ENCODE data around the gene PPP1R9B. TPM values are rescaled to one million over a fixed set of nuclear protein-coding genes. Genes with fewer than 3 reads are reported as not detected.

PPP1R9B gene
- total RNA-seq, 1 donor from 2014 or later, result 73.6 TPM

DNA sequence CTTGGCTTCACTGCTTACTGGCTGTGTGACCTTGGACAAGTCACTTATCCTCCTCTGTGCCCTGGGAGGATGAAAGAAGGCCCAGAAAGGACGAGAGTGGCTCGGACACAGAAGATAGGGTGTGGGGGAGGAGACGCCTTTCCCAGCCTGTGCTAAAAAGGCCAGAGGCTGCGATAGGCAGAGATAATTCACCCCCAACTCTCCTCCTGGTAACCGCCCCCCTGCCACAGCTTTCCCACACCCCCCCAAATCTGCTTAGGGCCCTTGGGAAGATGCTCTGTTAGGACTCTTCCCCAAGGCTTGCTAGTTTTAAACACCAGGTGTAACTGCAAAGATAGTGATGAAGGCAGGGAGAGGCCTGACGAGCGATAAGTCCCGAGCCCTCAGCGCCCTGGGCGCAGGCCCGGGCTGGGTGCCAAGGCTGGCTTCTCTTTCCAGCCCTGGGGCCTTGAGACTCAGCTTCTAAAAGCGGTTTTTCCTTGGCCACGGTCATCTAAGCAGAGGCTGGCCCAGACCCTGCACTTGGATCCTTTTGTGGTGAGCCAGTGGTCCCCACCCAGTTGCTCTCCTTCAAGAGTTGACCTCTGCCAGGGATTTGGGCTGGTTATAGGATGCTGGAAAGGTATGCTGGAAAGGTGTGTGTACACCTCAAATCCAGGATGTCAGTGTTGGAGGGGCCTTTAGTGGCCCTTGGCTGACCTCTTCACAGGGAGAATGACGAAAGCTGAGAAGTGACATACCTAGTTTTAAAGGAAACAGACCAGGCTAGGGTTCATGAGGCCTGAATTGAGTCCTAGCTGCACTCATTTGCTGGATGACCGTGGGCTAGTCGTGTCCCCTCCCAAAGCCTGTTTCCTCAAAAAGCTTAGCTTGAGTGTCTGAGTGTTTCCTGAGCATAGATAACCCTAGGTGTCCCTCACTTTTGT is 3.4 kb upstream of the PPP1R9B start:
- TF ChIP-seq, protein P1, sequence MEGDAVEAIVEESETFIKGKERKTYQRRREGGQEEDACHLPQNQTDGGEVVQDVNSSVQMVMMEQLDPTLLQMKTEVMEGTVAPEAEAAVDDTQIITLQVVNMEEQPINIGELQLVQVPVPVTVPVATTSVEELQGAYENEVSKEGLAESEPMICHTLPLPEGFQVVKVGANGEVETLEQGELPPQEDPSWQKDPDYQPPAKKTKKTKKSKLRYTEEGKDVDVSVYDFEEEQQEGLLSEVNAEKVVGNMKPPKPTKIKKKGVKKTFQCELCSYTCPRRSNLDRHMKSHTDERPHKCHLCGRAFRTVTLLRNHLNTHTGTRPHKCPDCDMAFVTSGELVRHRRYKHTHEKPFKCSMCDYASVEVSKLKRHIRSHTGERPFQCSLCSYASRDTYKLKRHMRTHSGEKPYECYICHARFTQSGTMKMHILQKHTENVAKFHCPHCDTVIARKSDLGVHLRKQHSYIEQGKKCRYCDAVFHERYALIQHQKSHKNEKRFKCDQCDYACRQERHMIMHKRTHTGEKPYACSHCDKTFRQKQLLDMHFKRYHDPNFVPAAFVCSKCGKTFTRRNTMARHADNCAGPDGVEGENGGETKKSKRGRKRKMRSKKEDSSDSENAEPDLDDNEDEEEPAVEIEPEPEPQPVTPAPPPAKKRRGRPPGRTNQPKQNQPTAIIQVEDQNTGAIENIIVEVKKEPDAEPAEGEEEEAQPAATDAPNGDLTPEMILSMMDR (IDR thresholded peaks at IDR 0.05; ENCODE audit: insufficient read depth, low read depth, low read length), result no peak
- TF ChIP-seq EZH2 (IDR thresholded peaks at IDR 0.05; ENCODE audit: insufficient read depth, low read length), result no peak
- Histone ChIP-seq H3K4me1 (ENCODE audit: insufficient read depth, low read length) (peaks cover 18% of the 10 kb centered on the region), H3K36me3 (ENCODE audit: insufficient read depth, low read length) (no peaks in the 10 kb centered on the region), H3K4me2 (ENCODE audit: low read length) (no peak overlapping the region), H3K79me2 (ENCODE audit: insufficient read depth, low read length) (peaks cover 19% of the 10 kb centered on the region), H3K27ac (ENCODE audit: low read depth, low read length) (no peak overlapping the region), H3K4me3 (ENCODE audit: insufficient read depth, low read depth, low read length) (no peak overlapping the region), H3K9ac (ENCODE audit: low read length) (no peak overlapping the region), H4K20me1 (ENCODE audit: insufficient read depth, low read length) (peaks cover 4% of the 10 kb centered on the region), H3K9me3 (ENCODE audit: insufficient read depth, low read depth, low read length) (no peaks in the 10 kb centered on the region), H3K27me3 (ENCODE audit: insufficient read depth, low read length) (no peaks in the 10 kb centered on the region), H2AFZ (ENCODE audit: low read depth, low read length) (no peak overlapping the region)
- Mint-ChIP-seq H3K4me3 (ENCODE audit: unreplicated experiment) (no peak overlapping the region), H3K27me3 (ENCODE audit: low read depth, unreplicated experiment) (no peaks in the 10 kb centered on the region), H3K9me3 (ENCODE audit: unreplicated experiment) (no peaks in the 10 kb centered on the region), H3K4me1 (ENCODE audit: low read depth, unreplicated experiment) (peaks cover 1% of the 10 kb centered on the region), H3K27ac (ENCODE audit: unreplicated experiment) (no peak overlapping the region), H3K36me3 (ENCODE audit: low read depth, unreplicated experiment) (no peaks in the 10 kb centered on the region)
- no peak for DNase-seq (ENCODE audit: low read depth)
- FAIRE-seq, result no peak

DNA sequence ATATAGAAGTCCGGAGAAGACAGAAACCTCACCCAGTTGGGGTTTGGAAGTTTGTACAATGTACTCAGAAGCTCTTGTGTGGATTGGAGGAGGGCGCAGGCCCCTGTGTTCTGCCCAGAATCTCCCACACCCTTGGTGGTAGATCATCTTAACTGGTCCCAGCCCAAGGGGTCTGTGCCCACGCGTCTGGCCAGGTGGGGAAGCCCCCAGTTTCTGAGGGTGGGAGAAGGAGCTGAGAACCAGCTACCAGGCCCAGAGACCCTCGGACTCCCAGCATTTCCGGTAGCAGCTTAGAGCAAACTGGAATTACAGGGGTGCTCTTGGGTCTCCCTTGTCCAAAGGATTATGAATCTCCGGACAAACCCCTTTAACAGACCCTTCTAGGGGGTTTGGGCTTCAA is 2.3 kb upstream of the PPP1R9B start:
- TF ChIP-seq, protein P1 (IDR thresholded peaks at IDR 0.05; ENCODE audit: insufficient read depth, low read depth, low read length), result no peak
- TF ChIP-seq EZH2 (IDR thresholded peaks at IDR 0.05; ENCODE audit: insufficient read depth, low read length), result no peak
- Histone ChIP-seq H3K9me3 (ENCODE audit: insufficient read depth, low read depth, low read length) (no peaks in the 10 kb centered on the region), H3K27ac (ENCODE audit: low read depth, low read length) (no peak overlapping the region), H3K27me3 (ENCODE audit: insufficient read depth, low read length) (no peaks in the 10 kb centered on the region), H3K79me2 (ENCODE audit: insufficient read depth, low read length) (peaks cover 30% of the 10 kb centered on the region), H2AFZ (ENCODE audit: low read depth, low read length) (no peak overlapping the region), H3K4me2 (ENCODE audit: low read length) (peak overlapping the region; percentile 89), H3K4me3 (ENCODE audit: insufficient read depth, low read depth, low read length) (no peak overlapping the region), H3K4me1 (ENCODE audit: insufficient read depth, low read length) (peaks cover 22% of the 10 kb centered on the region), H4K20me1 (ENCODE audit: insufficient read depth, low read length) (peaks cover 15% of the 10 kb centered on the region), H3K36me3 (ENCODE audit: insufficient read depth, low read length) (no peaks in the 10 kb centered on the region), H3K9ac (ENCODE audit: low read length) (no peak overlapping the region)
- DNase-seq (ENCODE audit: low read depth) (no peak), FAIRE-seq (no peak)
- Mint-ChIP-seq H3K4me1 (ENCODE audit: low read depth, unreplicated experiment) (peaks cover 2% of the 10 kb centered on the region), H3K27ac (ENCODE audit: unreplicated experiment) (peak overlapping the region; percentile 77), H3K27me3 (ENCODE audit: low read depth, unreplicated experiment) (no peaks in the 10 kb centered on the region), H3K4me3 (ENCODE audit: unreplicated experiment) (no peak overlapping the region), H3K36me3 (ENCODE audit: low read depth, unreplicated experiment) (peaks cover 4% of the 10 kb centered on the region), H3K9me3 (ENCODE audit: unreplicated experiment) (no peaks in the 10 kb centered on the region)

All from astrocyte (in vitro differentiated cells and primary cell).